HepG2 (cell line): ENCODE measurements around the gene OR6T1.

Experiments used
- BRCA1 ChIP-seq: sonication (generic); formaldehyde crosslinking; IDR thresholded peaks from 2 replicates; pipeline ENCODE4 v1.4.0; 2020; ENCODE audit warnings: missing genetic modification reagents
- HOXA7 ChIP-seq: sonication (generic); formaldehyde crosslinking; IDR thresholded peaks from 2 replicates; pipeline ENCODE4 v1.8.1; 2022; ENCODE audit warnings: mild to moderate bottlenecking, missing genetic modification reagents, moderate library complexity
- MAFK ChIP-seq, 2 experiments: IDR thresholded peaks in 1 of 2; conservative IDR thresholded peaks in 1 of 2; 2 replicates each; pipeline ENCODE4 v1.6.1; 2011; ENCODE audit warnings: improper control_type of control experiment in 2 of 2, low read length in 2 of 2
- POLR2AphosphoS2 ChIP-seq: IDR thresholded peaks from 2 replicates; pipeline ENCODE4 v1.6.1; 2011; ENCODE audit warnings: low read depth, low read length, improper control_type of control experiment
- POLR2AphosphoS5 ChIP-seq: IDR thresholded peaks from 2 replicates; pipeline ENCODE4 v1.6.1; 2012; ENCODE audit warnings: low read depth, low read length
- STAT5B ChIP-seq: sonication (generic); formaldehyde crosslinking; IDR thresholded peaks from 2 replicates; pipeline ENCODE4 v1.4.0; 2020; ENCODE audit warnings: missing genetic modification reagents
- ZNF777 ChIP-seq: sonication (generic); formaldehyde crosslinking; IDR thresholded peaks from 2 replicates; pipeline ENCODE4 v1.4.0; 2020; ENCODE audit warnings: missing genetic modification reagents
- ZSCAN29 ChIP-seq: sonication (generic); formaldehyde crosslinking; conservative IDR thresholded peaks from 2 replicates; pipeline ENCODE4 v1.4.0; 2020; ENCODE audit warnings: mild to moderate bottlenecking, missing genetic modification reagents
- TF ChIP-seq, protein P1 (sequence below): sonication (generic); formaldehyde crosslinking; conservative IDR thresholded peaks from 2 replicates; pipeline ENCODE4 v1.4.0; 2020; ENCODE audit warnings: missing genetic modification reagents

DNA sequence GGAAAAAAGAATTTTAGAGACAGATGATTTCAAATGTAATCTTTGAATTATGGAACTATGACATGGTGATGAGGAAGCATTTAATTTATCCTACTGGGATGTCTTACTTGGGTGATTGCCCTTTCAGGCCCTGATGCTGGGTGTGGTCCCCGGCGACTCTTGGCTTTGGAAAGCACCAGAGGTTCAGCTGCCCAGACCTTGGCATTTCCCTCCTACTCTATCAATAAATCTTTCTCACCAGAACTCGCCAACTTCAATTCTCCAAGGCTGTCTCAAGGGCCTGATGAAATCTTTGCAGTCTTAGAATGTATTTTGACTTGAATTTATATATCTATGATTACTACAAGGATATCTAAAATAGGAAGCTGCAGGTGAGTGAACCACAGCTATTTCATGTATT lies 22.7 kb downstream of the OR6T1 start:
- TF ChIP-seq BRCA1 (CRISPR knock-in tag) (no peak), POLR2AphosphoS2 (no peak), HOXA7 (CRISPR knock-in tag) (no peak), POLR2AphosphoS5 (no peak), ZNF777 (CRISPR knock-in tag) (no peak), STAT5B (no peak), MAFK (conservative IDR thresholded peaks at IDR 0.05 in 1 of 2, IDR thresholded peaks at IDR 0.05 in 1 of 2; ENCODE audit: low read length in 2 of 2) (no peak), ZSCAN29 (CRISPR knock-in tag) (no peak)
- TF ChIP-seq, protein P1, sequence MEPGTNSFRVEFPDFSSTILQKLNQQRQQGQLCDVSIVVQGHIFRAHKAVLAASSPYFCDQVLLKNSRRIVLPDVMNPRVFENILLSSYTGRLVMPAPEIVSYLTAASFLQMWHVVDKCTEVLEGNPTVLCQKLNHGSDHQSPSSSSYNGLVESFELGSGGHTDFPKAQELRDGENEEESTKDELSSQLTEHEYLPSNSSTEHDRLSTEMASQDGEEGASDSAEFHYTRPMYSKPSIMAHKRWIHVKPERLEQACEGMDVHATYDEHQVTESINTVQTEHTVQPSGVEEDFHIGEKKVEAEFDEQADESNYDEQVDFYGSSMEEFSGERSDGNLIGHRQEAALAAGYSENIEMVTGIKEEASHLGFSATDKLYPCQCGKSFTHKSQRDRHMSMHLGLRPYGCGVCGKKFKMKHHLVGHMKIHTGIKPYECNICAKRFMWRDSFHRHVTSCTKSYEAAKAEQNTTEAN: no peak
